Pancreas (tissue), 10 donors: ENCODE measurements around the gene EPHA6. TPM values are rescaled to one million over a fixed set of nuclear protein-coding genes. Genes with fewer than 3 reads are reported as not detected.

Experiments
- ATAC-seq, 4 donors: fragments of 200-7000 bp; cut with Tn5 transposase; one replicate each; pipeline versions ENCODE4 v1.8.0 to v1.9.1; 2020; ENCODE audit warnings: mild to moderate bottlenecking in 4 of 4, moderate library complexity in 4 of 4
- DNase-seq, 6 donors: peaks; one replicate each; pipeline ENCODE4 v3.0.0-alpha.2; 2020
- FAIRE-seq: peaks from 2 replicates; lab custom pipeline; 2012; peaks lifted over from hg19 to GRCh38; lab: Jason Lieb, UNC
- H3K27ac ChIP-seq, 4 donors: fragments of 200-600 bp; sonication (generic); 1 replicate in 3 of 4; 2 replicates in 1 of 4; pipeline versions ENCODE4 v1.5.0 to v1.8.0; 2020
- H3K27me3 ChIP-seq, 4 donors: fragments of 200-600 bp; one replicate each; pipeline ENCODE4 v1.8.0; 2021
- H3K36me3 ChIP-seq, 3 donors: fragments of 200-600 bp; sonication (generic) in 1 of 3; one replicate each; pipeline versions ENCODE4 v1.5.0 to v1.8.0; 2020 to 2021
- H3K4me1 ChIP-seq, 3 donors: fragments of 200-600 bp; one replicate each; pipeline ENCODE4 v1.8.0; 2021
- H3K4me3 ChIP-seq, 4 donors: fragments of 200-600 bp; sonication (generic) in 2 of 4; one replicate each; pipeline versions ENCODE4 v1.5.0 to v1.8.0; 2020 to 2021
- H3K9me3 ChIP-seq, 4 donors: fragments of 200-600 bp; one replicate each; pipeline ENCODE4 v1.8.0; 2021
- WGBS, 2 donors: extraction: QIAGEN DNeasy Blood & Tissue Kit; methylation state at CpG; one replicate each; pipeline ENCODE4 v1.1.7; 2013; 5-methylcytosine and 5-hydroxymethylcytosine counted together
- intact Hi-C, 3 donors: fragments of 100-400 bp; cut with DNase I; formaldehyde crosslinking; loops; one replicate each; pipeline versions ENCODE4 v1.11.1 to v1.14.2; 2022
- polyA plus RNA-seq, 2 donors: library from polyadenylated mRNA; stranded (reverse); fragments of 200-250 nt; gene quantifications; one replicate each; pipeline ENCODE4 v1.2.3, GENCODE V29; 2013
- total RNA-seq, 6 donors: library from RNA; stranded (reverse); fragmentation: NEBNext Ultra II Directional in 4 of 6; extraction: Animal tissue kit (Norgen Biotek cat#: 25700) in 4 of 6; gene quantifications; one replicate each; pipeline versions ENCODE4 v1.2.1 to v1.2.4, GENCODE V29; 2021 to 2023
- TF ChIP-seq, protein P1 (sequence below), 4 donors: fragments of 200-600 bp; sonication (generic) in 3 of 4; IDR thresholded peaks; one replicate each; pipeline versions ENCODE4 v1.5.0 to v1.8.0; 2021; ENCODE audit warnings: antibody characterized with exemption in 4 of 4
- donor health status: healthy with polysubstance abuse.
- donor health status: DM: no; HTN: no; CAD: no; lungs with moderate emphysema.
- donor health status: DM: no; HTN: no; CAD: no.
- donor health status: control.
- donor health status: control.
- donor health status: Bipolar disorder and iron deficiency.
- donor health status: DM: yes; HTN: yes; CAD: no.
- donor health status: DM: no; HTN: no; CAD: no.
- donor health status: DM: no; HTN: no; CAD: no.
- donor health status: DM: yes; HTN: yes; CAD: no.

EPHA6 gene
- total and polyA plus RNA-seq, 8 donors = 0.15 to 1.1 (median 0.57) TPM

DNA sequence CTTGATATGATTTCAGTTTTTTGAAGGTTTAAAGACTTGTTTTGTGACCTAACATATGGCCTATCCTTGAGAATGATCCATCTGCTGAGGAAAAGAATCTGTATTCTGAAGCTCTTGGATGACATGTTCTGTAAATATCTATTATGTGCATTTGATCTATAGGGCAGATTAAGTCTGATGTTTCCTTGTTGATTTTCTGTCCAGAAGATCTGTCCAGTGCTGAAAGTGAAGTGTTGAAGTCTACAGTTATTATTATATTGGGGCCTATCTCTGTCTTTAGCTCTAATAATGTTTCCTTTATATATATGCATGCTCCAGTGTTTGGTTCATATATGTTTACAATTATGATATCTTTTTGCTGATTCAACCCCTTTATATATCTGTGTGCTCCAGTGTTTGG, 362.8 kb downstream of the EPHA6 start:
- intact Hi-C loops = no loop called here
- Histone ChIP-seq H3K27me3 (no peaks in the 10 kb centered on the region), H3K36me3 (no peaks in the 10 kb centered on the region), H3K4me1 (no peaks in the 10 kb centered on the region), H3K27ac (no peak overlapping the region), H3K4me3 (no peak overlapping the region), H3K9me3 (no peaks in the 10 kb centered on the region)
- DNase-seq (no peak), FAIRE-seq (no peak), ATAC-seq (no peak)
- TF ChIP-seq, protein P1, sequence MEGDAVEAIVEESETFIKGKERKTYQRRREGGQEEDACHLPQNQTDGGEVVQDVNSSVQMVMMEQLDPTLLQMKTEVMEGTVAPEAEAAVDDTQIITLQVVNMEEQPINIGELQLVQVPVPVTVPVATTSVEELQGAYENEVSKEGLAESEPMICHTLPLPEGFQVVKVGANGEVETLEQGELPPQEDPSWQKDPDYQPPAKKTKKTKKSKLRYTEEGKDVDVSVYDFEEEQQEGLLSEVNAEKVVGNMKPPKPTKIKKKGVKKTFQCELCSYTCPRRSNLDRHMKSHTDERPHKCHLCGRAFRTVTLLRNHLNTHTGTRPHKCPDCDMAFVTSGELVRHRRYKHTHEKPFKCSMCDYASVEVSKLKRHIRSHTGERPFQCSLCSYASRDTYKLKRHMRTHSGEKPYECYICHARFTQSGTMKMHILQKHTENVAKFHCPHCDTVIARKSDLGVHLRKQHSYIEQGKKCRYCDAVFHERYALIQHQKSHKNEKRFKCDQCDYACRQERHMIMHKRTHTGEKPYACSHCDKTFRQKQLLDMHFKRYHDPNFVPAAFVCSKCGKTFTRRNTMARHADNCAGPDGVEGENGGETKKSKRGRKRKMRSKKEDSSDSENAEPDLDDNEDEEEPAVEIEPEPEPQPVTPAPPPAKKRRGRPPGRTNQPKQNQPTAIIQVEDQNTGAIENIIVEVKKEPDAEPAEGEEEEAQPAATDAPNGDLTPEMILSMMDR (IDR thresholded peaks at IDR 0.05) = no peak

DNA sequence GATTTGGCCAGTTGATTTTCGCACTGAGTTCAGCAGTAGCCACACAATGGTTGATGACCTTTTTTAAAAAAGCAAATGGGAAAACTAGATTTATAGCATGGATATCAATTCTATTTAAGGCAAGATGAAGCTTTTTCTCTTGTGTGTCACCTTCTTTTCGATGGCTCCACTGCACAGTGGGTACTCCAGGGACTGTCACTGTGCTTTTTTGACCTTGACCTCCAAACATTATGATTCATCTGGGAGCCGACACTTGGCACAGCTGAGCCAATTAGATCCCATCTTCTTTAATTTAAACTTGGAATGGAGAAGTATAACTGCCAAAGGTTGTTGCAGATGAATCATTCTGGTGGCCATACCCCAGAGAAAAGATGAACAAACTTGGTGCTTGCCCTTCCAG, 367.3 kb downstream of the EPHA6 start:
- Histone ChIP-seq H3K9me3 (no peaks in the 10 kb centered on the region), H3K36me3 (no peaks in the 10 kb centered on the region), H3K4me1 (no peaks in the 10 kb centered on the region), H3K27ac (no peak overlapping the region), H3K4me3 (no peak overlapping the region), H3K27me3 (no peaks in the 10 kb centered on the region)
- ATAC-seq (no peak), FAIRE-seq (no peak), DNase-seq (no peak)
- WGBS, 2 donors = 60 to 71% methylated on average over 3 of the region's 3 CpGs
- intact Hi-C loops = no loop called here
- TF ChIP-seq, protein P1 (IDR thresholded peaks at IDR 0.05) = no peak

DNA sequence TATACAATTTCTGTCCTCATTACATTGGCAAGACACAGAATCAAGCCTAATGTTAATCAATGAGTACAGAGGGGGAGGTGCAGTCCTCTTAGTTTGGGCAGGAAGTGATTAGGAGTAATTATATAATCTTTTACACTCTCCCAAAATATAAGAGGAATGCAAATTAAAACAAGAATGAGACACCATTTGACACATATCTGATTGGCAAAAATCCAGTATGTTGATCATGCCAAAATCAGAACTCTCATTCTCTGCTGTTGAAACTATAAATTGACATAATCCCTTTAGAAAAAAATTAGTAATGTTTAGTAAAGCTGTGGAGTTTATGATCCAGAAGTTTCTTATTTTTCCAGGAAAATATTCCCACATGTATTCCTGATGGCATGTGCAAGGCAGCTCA, 373.4 kb downstream of the EPHA6 start:
- Histone ChIP-seq H3K4me1 (no peaks in the 10 kb centered on the region), H3K9me3 (no peaks in the 10 kb centered on the region), H3K36me3 (no peaks in the 10 kb centered on the region), H3K4me3 (no peak overlapping the region), H3K27me3 (no peaks in the 10 kb centered on the region), H3K27ac (no peak overlapping the region)
- no peak for FAIRE-seq
- intact Hi-C loops = no loop called here
- DNase-seq = no peak
- no peak for ATAC-seq
- TF ChIP-seq, protein P1 (IDR thresholded peaks at IDR 0.05) = no peak

DNA sequence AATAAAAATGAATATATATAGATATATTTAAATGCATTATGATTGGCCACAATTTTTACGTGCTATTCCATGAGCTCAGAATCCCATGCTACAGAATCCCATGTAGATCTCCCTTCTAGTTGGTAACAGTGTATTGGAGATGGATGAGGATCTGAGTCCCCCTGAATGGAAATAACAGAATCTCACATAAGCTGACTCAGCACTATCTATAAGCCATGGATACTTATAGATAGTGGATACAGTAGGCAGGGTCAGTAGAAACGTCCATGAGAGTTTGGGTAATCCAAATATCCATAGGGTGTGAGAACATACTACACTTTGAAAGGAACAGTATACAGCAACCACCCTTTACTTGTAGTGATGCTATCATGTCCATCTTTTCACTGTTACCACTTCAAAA, 375.4 kb downstream of the EPHA6 start:
- Histone ChIP-seq H3K4me1 (no peaks in the 10 kb centered on the region), H3K4me3 (no peak overlapping the region), H3K36me3 (no peaks in the 10 kb centered on the region), H3K27ac (no peak overlapping the region), H3K27me3 (no peaks in the 10 kb centered on the region), H3K9me3 (no peaks in the 10 kb centered on the region)
- TF ChIP-seq, protein P1 (IDR thresholded peaks at IDR 0.05) = no peak
- WGBS, 2 donors = 44 to 55% methylated on average over 2 of the region's 2 CpGs
- ATAC-seq (no peak), FAIRE-seq (no peak), DNase-seq (no peak)
- intact Hi-C loops = no loop called here

DNA sequence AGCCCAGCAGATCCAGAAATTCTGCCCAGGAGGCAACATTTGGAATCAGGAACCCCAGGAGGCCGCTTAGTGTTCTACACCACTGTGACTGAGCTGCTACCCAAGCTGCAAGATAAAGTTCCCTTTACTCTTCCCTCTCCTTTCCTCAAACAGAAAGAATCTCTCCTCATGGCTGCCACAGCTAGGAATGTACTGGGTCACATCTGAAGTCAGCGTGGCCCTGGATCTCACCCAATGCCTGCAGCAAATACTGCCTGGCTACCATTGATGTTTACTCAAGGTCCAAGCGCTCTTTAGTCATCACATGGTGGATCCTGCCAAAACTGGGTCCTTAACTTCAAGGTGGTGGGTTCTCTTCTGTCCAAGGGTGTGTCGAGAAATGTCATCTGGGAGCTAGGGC, 382.7 kb downstream of the EPHA6 start:
- no peak overlapping the region for H3K27ac ChIP-seq
- intact Hi-C loops = no loop called here
- 72 to 77% methylated on average over 4 of the region's 4 CpGs for WGBS, 2 donors
- H3K9me3 ChIP-seq = no peaks in the 10 kb centered on the region
- ATAC-seq (no peak), DNase-seq (no peak), FAIRE-seq (no peak)
- TF ChIP-seq, protein P1 (IDR thresholded peaks at IDR 0.05) = no peak
- no peaks in the 10 kb centered on the region for H3K4me1 ChIP-seq
- H3K27me3 ChIP-seq = no peaks in the 10 kb centered on the region
- no peak overlapping the region for H3K4me3 ChIP-seq
- no peaks in the 10 kb centered on the region for H3K36me3 ChIP-seq
